Osteoblast (primary cell): ENCODE results near the gene TMEM221. TPM values are rescaled to one million over a fixed set of nuclear protein-coding genes. Genes with fewer than 3 reads are reported as not detected.

Experiments
- DNase-seq: peaks from one replicate; pipeline ENCODE4 v3.0.0; 2011; ENCODE audit warnings: low spot score, mixed read lengths; ENCODE audit not compliant: insufficient read length; ENCODE audit errors: missing footprints
- H2AFZ ChIP-seq: 2 replicates; pipeline ENCODE4 v1.6.0; 2011; ENCODE audit warnings: mild to moderate bottlenecking, low read length
- H3K27ac ChIP-seq: 2 replicates; pipeline ENCODE4 v1.5.1; 2011; ENCODE audit warnings: mild to moderate bottlenecking, low read depth, low read length, moderate library complexity
- H3K27me3 ChIP-seq: 2 replicates; pipeline ENCODE4 v1.6.0; 2012; ENCODE audit warnings: mild to moderate bottlenecking, control low read depth, inconsistent platforms, low read length, moderate library complexity; ENCODE audit not compliant: insufficient read depth
- H3K36me3 ChIP-seq: 2 replicates; pipeline ENCODE4 v1.5.1; 2011; ENCODE audit warnings: mild to moderate bottlenecking, low read length, control low read depth, moderate library complexity; ENCODE audit not compliant: insufficient read depth
- H3K4me1 ChIP-seq: 2 replicates; pipeline ENCODE4 v1.5.1; 2011; ENCODE audit warnings: mild to moderate bottlenecking, low read length, control low read depth, moderate library complexity; ENCODE audit not compliant: insufficient read depth
- H3K4me2 ChIP-seq: 2 replicates; pipeline ENCODE4 v1.6.0; 2011; ENCODE audit warnings: mild to moderate bottlenecking, low read length; ENCODE audit not compliant: insufficient read depth
- H3K4me3 ChIP-seq: fragments of 200-600 bp; sonication (generic); 3 replicates; pipeline ENCODE4 v1.5.1; 2012; ENCODE audit warnings: mild to moderate bottlenecking, low read length, inconsistent platforms; ENCODE audit not compliant: insufficient read depth
- H3K79me2 ChIP-seq: 2 replicates; pipeline ENCODE4 v1.6.0; 2012; ENCODE audit warnings: mild to moderate bottlenecking, low read length, control low read depth, inconsistent platforms; ENCODE audit not compliant: insufficient read depth
- H3K9me3 ChIP-seq: 2 replicates; pipeline ENCODE4 v1.5.1; 2011; ENCODE audit warnings: low read depth, low read length, control low read depth
- H4K20me1 ChIP-seq: 2 replicates; pipeline ENCODE4 v1.6.0; 2012; ENCODE audit warnings: mild to moderate bottlenecking, low read length, control low read depth; ENCODE audit not compliant: insufficient read depth
- total RNA-seq: library from RNA; depleted of rRNA; stranded (reverse); fragments of >200 nt; gene quantifications from 2 replicates; pipeline ENCODE4 v1.2.3, GENCODE V29; 2012
- TF ChIP-seq, protein P1 (sequence below): IDR thresholded peaks from 2 replicates; pipeline ENCODE4 v1.5.1; 2011; ENCODE audit warnings: mild to moderate bottlenecking, low read depth, low read length, moderate library complexity; ENCODE audit errors: extremely low read depth

Gene TMEM221
- total RNA-seq, 1 donor, result not detected

DNA sequence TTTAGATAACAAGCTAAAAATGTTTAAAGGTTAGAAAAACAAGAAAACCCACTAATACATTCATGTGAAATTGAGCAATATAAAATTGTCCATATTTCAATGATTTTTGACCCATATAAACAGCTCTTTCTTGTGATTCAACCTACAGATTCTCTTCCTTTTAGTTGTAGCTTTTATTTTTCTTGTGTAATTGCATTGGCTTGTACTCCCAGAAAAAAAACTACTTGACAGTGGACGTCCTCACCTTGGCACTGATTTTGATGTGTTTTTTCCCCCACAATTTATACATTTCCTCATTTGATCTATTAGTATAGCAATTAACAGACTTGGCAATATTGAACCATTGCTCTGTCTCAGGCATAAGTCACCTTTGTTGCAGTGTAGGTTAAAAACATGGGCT, 59.2 kb downstream of the TMEM221 start:
- peaks cover 9% of the 10 kb centered on the region for H3K4me1 ChIP-seq
- H2AFZ ChIP-seq, result no peak overlapping the region
- peak; percentile 50 for DNase-seq
- no peaks in the 10 kb centered on the region for H3K79me2 ChIP-seq
- TF ChIP-seq, protein P1, sequence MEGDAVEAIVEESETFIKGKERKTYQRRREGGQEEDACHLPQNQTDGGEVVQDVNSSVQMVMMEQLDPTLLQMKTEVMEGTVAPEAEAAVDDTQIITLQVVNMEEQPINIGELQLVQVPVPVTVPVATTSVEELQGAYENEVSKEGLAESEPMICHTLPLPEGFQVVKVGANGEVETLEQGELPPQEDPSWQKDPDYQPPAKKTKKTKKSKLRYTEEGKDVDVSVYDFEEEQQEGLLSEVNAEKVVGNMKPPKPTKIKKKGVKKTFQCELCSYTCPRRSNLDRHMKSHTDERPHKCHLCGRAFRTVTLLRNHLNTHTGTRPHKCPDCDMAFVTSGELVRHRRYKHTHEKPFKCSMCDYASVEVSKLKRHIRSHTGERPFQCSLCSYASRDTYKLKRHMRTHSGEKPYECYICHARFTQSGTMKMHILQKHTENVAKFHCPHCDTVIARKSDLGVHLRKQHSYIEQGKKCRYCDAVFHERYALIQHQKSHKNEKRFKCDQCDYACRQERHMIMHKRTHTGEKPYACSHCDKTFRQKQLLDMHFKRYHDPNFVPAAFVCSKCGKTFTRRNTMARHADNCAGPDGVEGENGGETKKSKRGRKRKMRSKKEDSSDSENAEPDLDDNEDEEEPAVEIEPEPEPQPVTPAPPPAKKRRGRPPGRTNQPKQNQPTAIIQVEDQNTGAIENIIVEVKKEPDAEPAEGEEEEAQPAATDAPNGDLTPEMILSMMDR, result no peak
- H4K20me1 ChIP-seq, result no peaks in the 10 kb centered on the region
- H3K9me3 ChIP-seq, result no peaks in the 10 kb centered on the region
- no peaks in the 10 kb centered on the region for H3K36me3 ChIP-seq
- H3K4me2 ChIP-seq, result no peak overlapping the region
- H3K27ac ChIP-seq, result no peak overlapping the region
- H3K4me3 ChIP-seq, result no peak overlapping the region
- H3K27me3 ChIP-seq, result peaks cover 19% of the 10 kb centered on the region

DNA sequence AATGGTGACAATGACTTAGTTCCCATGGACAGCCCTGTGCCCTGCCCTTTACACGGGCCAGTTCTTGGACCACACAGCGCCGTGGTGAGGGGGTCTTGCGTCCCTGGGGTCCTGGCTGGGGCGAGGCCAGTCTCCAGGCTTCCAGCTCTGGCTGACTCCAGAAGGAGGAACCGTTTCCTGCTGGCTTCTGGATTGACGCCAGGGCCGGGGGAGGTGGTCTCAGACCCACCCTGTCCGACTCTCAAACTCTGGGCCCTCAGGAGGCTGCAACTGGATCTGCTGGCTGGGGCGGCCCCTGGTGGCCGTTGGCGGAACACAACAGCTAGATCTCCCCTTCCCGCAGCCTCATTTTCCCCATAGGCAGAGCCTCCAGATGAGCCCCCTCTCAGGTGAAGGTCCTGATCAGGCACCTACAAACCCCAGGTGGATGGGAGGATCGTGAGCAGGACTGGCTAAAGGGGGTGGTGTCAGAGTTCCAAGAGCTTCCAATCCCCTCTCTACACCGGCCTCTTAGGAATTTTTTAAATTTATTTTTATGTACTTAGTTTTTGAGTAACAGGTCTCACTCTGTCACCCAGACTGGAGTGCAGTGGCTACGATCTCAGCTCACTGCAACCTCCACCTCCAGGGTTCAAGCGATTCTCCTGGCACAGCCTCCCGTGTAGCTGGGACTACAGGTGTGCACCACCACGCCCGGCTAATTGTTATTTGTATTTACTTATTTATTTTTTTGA, 62.4 kb downstream of the TMEM221 start:
- H3K4me3 ChIP-seq, result no peak overlapping the region
- peaks cover 9% of the 10 kb centered on the region for H3K4me1 ChIP-seq
- H3K27me3 ChIP-seq, result peaks cover 4% of the 10 kb centered on the region
- H3K27ac ChIP-seq, result no peak overlapping the region
- no peaks in the 10 kb centered on the region for H3K79me2 ChIP-seq
- DNase-seq, result peak; percentile 94
- no peak overlapping the region for H3K4me2 ChIP-seq
- H3K9me3 ChIP-seq, result no peaks in the 10 kb centered on the region
- H4K20me1 ChIP-seq, result no peaks in the 10 kb centered on the region
- no peaks in the 10 kb centered on the region for H3K36me3 ChIP-seq
- TF ChIP-seq, protein P1, result peak; percentile 88
- no peak overlapping the region for H2AFZ ChIP-seq

Other genes starting within 250 kb of the TMEM221 start
- 22.4 and 25.7 TPM in 2 replicates for gene USE1, start 233.3 kb downstream of the TMEM221 start, total RNA-seq
- gene OCEL1, start 222.4 kb downstream of the TMEM221 start, total RNA-seq, result 2.4 and 3.3 TPM in 2 replicates
- gene NR2F6, start 202.7 kb downstream of the TMEM221 start, total RNA-seq, result 29.5 and 32.2 TPM in 2 replicates
- not detected in 2 replicates for gene USHBP1, start 183.9 kb downstream of the TMEM221 start, total RNA-seq
- gene BABAM1, start 181.2 kb downstream of the TMEM221 start, total RNA-seq, result 74.8 and 76.7 TPM in 2 replicates
- not detected in 2 replicates for gene ANKLE1, start 166.8 kb downstream of the TMEM221 start, total RNA-seq
- gene ABHD8, start 145.2 kb downstream of the TMEM221 start, total RNA-seq, result 12.7 and 14.8 TPM in 2 replicates
- 21.8 and 40.5 TPM in 2 replicates for gene MRPL34, start 142.8 kb downstream of the TMEM221 start, total RNA-seq
- 8.5 and 11.6 TPM in 2 replicates for gene DDA1, start 139.1 kb downstream of the TMEM221 start, total RNA-seq
- gene ANO8, start 113.8 kb downstream of the TMEM221 start, total RNA-seq, result 5.1 and 7.4 TPM in 2 replicates
- gene GTPBP3, start 111.1 kb downstream of the TMEM221 start, total RNA-seq, result 10.9 and 14.7 TPM in 2 replicates
- not detected in 2 replicates for gene PLVAP, start 71.3 kb downstream of the TMEM221 start, total RNA-seq
- gene CCDC194, start 54.5 kb downstream of the TMEM221 start, total RNA-seq, result not detected in 2 replicates
- gene BST2, start 43.0 kb downstream of the TMEM221 start, total RNA-seq, result 10.1 and 13.8 TPM in 2 replicates
- gene MVB12A, start 28.6 kb downstream of the TMEM221 start, total RNA-seq, result 41.3 and 50.7 TPM in 2 replicates
- gene NXNL1, start 12.3 kb upstream of the TMEM221 start, total RNA-seq, result not detected in 2 replicates
- gene SLC27A1, start 21.9 kb upstream of the TMEM221 start, total RNA-seq, result 47.4 and 64.4 TPM in 2 replicates
- 84.6 and 98.1 TPM in 2 replicates for gene PGLS, start 63.0 kb upstream of the TMEM221 start, total RNA-seq
- gene COLGALT1, start 107.0 kb upstream of the TMEM221 start, total RNA-seq, result 106 and 108 TPM in 2 replicates
- under 0.01 TPM in 2 replicates for gene UNC13A, start 239.7 kb upstream of the TMEM221 start, total RNA-seq